GM19043 (cell line): ENCODE results near the gene BOD1.
"Not testable (repeated sequence)": the region's sequence is repeated elsewhere in the genome, so short reads cannot be mapped to it uniquely, and the experiment has no call there.

Source experiments
- ATAC-seq: cut with Tn5 transposase; IDR thresholded peaks from one replicate; pipeline ENCODE4 v1.9.1; 2021; ENCODE audit warnings: low read depth; ENCODE audit not compliant: unreplicated experiment

Gene BOD1

GRCh38 chr5:173620784-173621183 lies 4.3 kb upstream of the BOD1 start:
- ATAC-seq: no peak

- no peak for ATAC-seq
These were observed 2.6 kb upstream of the BOD1 start for GRCh38 chr5:173618927-173619519.

- ATAC-seq: peak; percentile 50
These were observed 420 bp downstream of the BOD1 start for GRCh38 chr5:173615884-173616576.

GRCh38 chr5:173614591-173614990 lies 1.9 kb downstream of the BOD1 start:
- no peak for ATAC-seq

GRCh38 chr5:173613433-173614159 lies 2.9 kb downstream of the BOD1 start:
- ATAC-seq: no peak

- no peak for ATAC-seq
These were observed 3.5 kb downstream of the BOD1 start for GRCh38 chr5:173612948-173613347.

- ATAC-seq: no peak
These were observed 4.7 kb downstream of the BOD1 start for GRCh38 chr5:173611706-173612105.

- ATAC-seq: no peak
These were observed 12.3 kb downstream of the BOD1 start for GRCh38 chr5:173604141-173604540.

- no peak for ATAC-seq
These were observed 14.0 kb downstream of the BOD1 start for GRCh38 chr5:173602423-173602822.

GRCh38 chr5:173598686-173599085 lies 17.8 kb downstream of the BOD1 start:
- no peak for ATAC-seq

- no peak for ATAC-seq
These were observed 19.1 kb downstream of the BOD1 start for GRCh38 chr5:173597304-173597703.

- ATAC-seq: no peak
These were observed 20.6 kb downstream of the BOD1 start for GRCh38 chr5:173595841-173596240.

- no peak for ATAC-seq
These were observed 22.4 kb downstream of the BOD1 start for GRCh38 chr5:173594061-173594460.

- no peak for ATAC-seq
These were observed 24.3 kb downstream of the BOD1 start for GRCh38 chr5:173592050-173592669.

GRCh38 chr5:173591056-173591514 lies 25.4 kb downstream of the BOD1 start:
- ATAC-seq: no peak

GRCh38 chr5:173590436-173591055 lies 25.9 kb downstream of the BOD1 start:
- no peak for ATAC-seq

GRCh38 chr5:173586133-173586532 lies 30.3 kb downstream of the BOD1 start:
- not testable (repeated sequence) for ATAC-seq

GRCh38 chr5:173583346-173583745 lies 33.1 kb downstream of the BOD1 start:
- ATAC-seq: no peak

- ATAC-seq: no peak
These were observed 34.0 kb downstream of the BOD1 start for GRCh38 chr5:173582216-173583111.
